Measurements from ENCODE around the gene FAM135A.

DNA sequence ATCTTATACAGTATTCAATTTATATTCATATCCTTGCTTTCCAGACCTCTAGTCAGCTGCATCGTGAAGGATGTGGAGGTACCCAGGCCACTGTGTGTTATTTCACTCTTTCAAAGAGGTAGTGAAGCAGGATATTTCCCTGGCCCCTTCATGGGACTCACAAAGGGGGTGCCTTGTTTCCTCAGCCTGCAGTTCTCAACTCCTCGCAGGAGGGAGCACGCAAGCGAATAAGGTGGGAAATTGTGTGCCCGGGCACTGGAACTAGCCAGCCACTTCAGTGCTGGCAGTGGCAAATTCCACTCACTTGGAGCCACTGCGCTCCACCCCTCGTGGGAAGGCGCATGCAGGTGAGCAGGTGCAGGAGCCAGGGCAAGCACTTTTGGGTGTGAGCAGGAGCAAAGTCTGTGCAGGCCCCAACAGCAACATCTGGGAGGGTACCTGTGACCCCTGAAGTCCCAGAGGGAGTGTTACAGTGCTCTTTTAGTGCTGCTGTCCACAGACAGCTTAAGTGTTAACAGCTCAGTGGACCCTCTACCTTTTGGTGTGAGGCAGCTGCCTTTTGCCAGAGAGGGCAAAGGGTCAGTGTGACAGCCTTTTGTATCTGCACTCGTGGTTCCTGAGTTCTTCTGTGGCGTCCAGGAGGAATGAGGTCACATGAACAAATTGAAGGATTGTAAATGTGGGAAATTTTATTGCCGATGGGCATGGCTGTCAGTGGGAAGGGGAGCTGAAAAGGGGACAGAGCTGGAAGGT is 49.4 kb upstream of the FAM135A start:
- TF ChIP-seq CTCF (IDR thresholded peaks at IDR 0.05) (no peak), EZH2 (IDR thresholded peaks at IDR 0.05; ENCODE audit: borderline replicate concordance, insufficient read depth, low read depth, low read length, poor library complexity, severe bottlenecking) (no peak)

Measured in B cell (primary cell).